Liver (tissue), 9 donors: ENCODE data around the gene MTA3. TPM values are rescaled to one million over a fixed set of nuclear protein-coding genes. Genes with fewer than 3 reads are reported as not detected.
"Not testable (repeated sequence)": the region's sequence is repeated elsewhere in the genome, so short reads cannot be mapped to it uniquely, and the experiment has no call there.

Source experiments
- DNase-seq: peaks from one replicate; pipeline ENCODE4 v3.0.0-alpha.2; 2017; ENCODE audit warnings: low spot score
- H3K27ac ChIP-seq, 2 donors: one replicate each; pipeline ENCODE4 v1.7.0; 2013; ENCODE audit warnings: inconsistent platforms in 2 of 2, low read length in 2 of 2, control low read depth in 1 of 2, low read depth in 1 of 2, mild to moderate bottlenecking in 1 of 2
- H3K27me3 ChIP-seq, 4 donors: one replicate each; pipeline versions ENCODE4 v1.6.1 to v1.7.0; 2013; ENCODE audit warnings: low read length in 3 of 4, inconsistent platforms in 1 of 4, mild to moderate bottlenecking in 1 of 4, moderate library complexity in 1 of 4; ENCODE audit not compliant: control insufficient read depth in 4 of 4, insufficient read depth in 4 of 4
- H3K36me3 ChIP-seq, 4 donors: one replicate each; pipeline versions ENCODE4 v1.6.1 to v1.7.0; 2013; ENCODE audit warnings: low read length in 3 of 4, mild to moderate bottlenecking in 3 of 4, low read depth in 1 of 4, moderate library complexity in 1 of 4; ENCODE audit not compliant: control insufficient read depth in 4 of 4, insufficient read depth in 3 of 4
- H3K4me1 ChIP-seq, 4 donors: one replicate each; pipeline versions ENCODE4 v1.6.1 to v1.7.0; 2013; ENCODE audit warnings: low read length in 3 of 4, mild to moderate bottlenecking in 3 of 4, moderate library complexity in 1 of 4; ENCODE audit not compliant: control insufficient read depth in 4 of 4, insufficient read depth in 4 of 4
- H3K4me3 ChIP-seq, 3 donors: one replicate each; pipeline versions ENCODE4 v1.6.1 to v1.7.0; 2013; ENCODE audit warnings: low read length in 3 of 3, control low read depth in 1 of 3, low read depth in 1 of 3, mild to moderate bottlenecking in 1 of 3
- H3K9ac ChIP-seq, 2 donors: one replicate each; pipeline ENCODE4 v1.7.0; 2013; ENCODE audit warnings: low read length in 2 of 2, mild to moderate bottlenecking in 2 of 2, moderate library complexity in 2 of 2, control low read depth in 1 of 2, low read depth in 1 of 2
- H3K9me3 ChIP-seq, 4 donors: one replicate each; pipeline versions ENCODE4 v1.6.1 to v1.7.0; 2013; ENCODE audit warnings: low read length in 3 of 4; ENCODE audit not compliant: control insufficient read depth in 4 of 4
- ATF3 ChIP-seq: IDR thresholded peaks from 2 replicates; pipeline ENCODE4 v1.6.1; 2016; ENCODE audit warnings: antibody characterized with exemption
- EGR1 ChIP-seq, 2 donors: IDR thresholded peaks; 2 replicates each; pipeline ENCODE4 v1.6.1; 2016 to 2018; ENCODE audit warnings: antibody characterized with exemption in 2 of 2, low read depth in 2 of 2
- FOXA1 ChIP-seq: IDR thresholded peaks from 2 replicates; pipeline ENCODE4 v1.6.1; 2016; ENCODE audit warnings: antibody characterized with exemption
- FOXA2 ChIP-seq: IDR thresholded peaks from 2 replicates; pipeline ENCODE4 v1.6.1; 2016; ENCODE audit warnings: antibody characterized with exemption
- GABPA ChIP-seq, 2 donors: IDR thresholded peaks in 1 of 2; conservative IDR thresholded peaks in 1 of 2; 2 replicates each; pipeline ENCODE4 v1.6.1; 2016; ENCODE audit warnings: antibody characterized with exemption in 2 of 2, mild to moderate bottlenecking in 1 of 2, moderate library complexity in 1 of 2
- HNF4A ChIP-seq, 2 donors: conservative IDR thresholded peaks; 2 replicates each; pipeline ENCODE4 v1.6.1; 2016; ENCODE audit warnings: antibody characterized with exemption in 2 of 2, mild to moderate bottlenecking in 2 of 2
- HNF4G ChIP-seq: IDR thresholded peaks from 2 replicates; pipeline ENCODE4 v1.6.1; 2016; ENCODE audit warnings: antibody characterized with exemption
- JUND ChIP-seq, 2 donors: IDR thresholded peaks; 2 replicates each; pipeline ENCODE4 v1.6.1; 2016; ENCODE audit warnings: antibody characterized with exemption in 2 of 2
- MAX ChIP-seq: IDR thresholded peaks from 2 replicates; pipeline ENCODE4 v1.6.1; 2016; ENCODE audit warnings: antibody characterized with exemption
- NR2F2 ChIP-seq: IDR thresholded peaks from 2 replicates; pipeline ENCODE4 v1.6.1; 2016; ENCODE audit warnings: antibody characterized with exemption
- RAD21 ChIP-seq, 2 donors: IDR thresholded peaks; 2 replicates each; pipeline ENCODE4 v1.6.1; 2016; ENCODE audit warnings: antibody characterized with exemption in 2 of 2, mild to moderate bottlenecking in 2 of 2
- REST ChIP-seq: IDR thresholded peaks from 2 replicates; pipeline ENCODE4 v1.6.1; 2016; ENCODE audit warnings: antibody characterized with exemption, mild to moderate bottlenecking
- RXRA ChIP-seq, 2 donors: IDR thresholded peaks; 2 replicates each; pipeline ENCODE4 v1.6.1; 2017 to 2018; ENCODE audit warnings: antibody characterized with exemption in 2 of 2, mild to moderate bottlenecking in 1 of 2
- SP1 ChIP-seq: IDR thresholded peaks from 2 replicates; pipeline ENCODE4 v1.6.1; 2018; ENCODE audit warnings: antibody characterized with exemption, mild to moderate bottlenecking
- TAF1 ChIP-seq: conservative IDR thresholded peaks from 2 replicates; pipeline ENCODE4 v1.6.1; 2016; ENCODE audit warnings: antibody characterized with exemption, mild to moderate bottlenecking
- YY1 ChIP-seq: IDR thresholded peaks from 2 replicates; pipeline ENCODE4 v1.6.1; 2016; ENCODE audit warnings: antibody characterized with exemption, mild to moderate bottlenecking
- ZBTB33 ChIP-seq: IDR thresholded peaks from 2 replicates; pipeline ENCODE4 v1.6.1; 2016; ENCODE audit warnings: antibody characterized with exemption
- WGBS: extraction: QIAGEN DNeasy Blood & Tissue Kit; methylation state at CpG from one replicate; pipeline ENCODE4 v1.1.7; 2013; 5-methylcytosine and 5-hydroxymethylcytosine counted together
- polyA plus RNA-seq, 2 donors: library from polyadenylated mRNA; stranded (reverse) in 1 of 2; unstranded in 1 of 2; fragments of 200-250 nt in 1 of 2; fragments of >200 nt in 1 of 2; fragmentation: Nextera tagmentation in 1 of 2; extraction: Ambion mirVana in 1 of 2; gene quantifications; one replicate each; pipeline versions ENCODE4 v1.2.1 to v1.2.3, GENCODE V29; 2013 to 2015
- total RNA-seq, 2 donors: library from RNA; depleted of rRNA; stranded (reverse); fragments of >200 nt; gene quantifications; one replicate each; pipeline ENCODE4 v1.2.3, GENCODE V29; 2014
- donor health status: healthy.
- donor health status: healthy.
- donor health status: healthy.
- donor health status: healthy.
- donor health status: healthy.

Gene MTA3
- total and polyA plus RNA-seq, 4 donors: 5.5 to 10.3 (median 6.8) TPM

- Histone ChIP-seq H3K27ac (no peak overlapping the region), H3K9me3 (no peaks in the 10 kb centered on the region), H3K4me1 (no peaks in the 10 kb centered on the region), H3K4me3 (no peak overlapping the region), H3K36me3 (no peaks in the 10 kb centered on the region), H3K27me3 (no peaks in the 10 kb centered on the region), H3K9ac (no peak overlapping the region)
- TF ChIP-seq FOXA2: no peak
- TF ChIP-seq ATF3: no peak
- no peak for TF ChIP-seq REST
- TF ChIP-seq RXRA (IDR thresholded peaks at IDR 0.05): no peak
- TF ChIP-seq FOXA1: no peak
- no peak for TF ChIP-seq GABPA (IDR thresholded peaks at IDR 0.05 in 1 of 2, conservative IDR thresholded peaks at IDR 0.05 in 1 of 2)
- TF ChIP-seq SP1: no peak
- no peak for TF ChIP-seq JUND (IDR thresholded peaks at IDR 0.05)
- no peak for TF ChIP-seq HNF4G
- TF ChIP-seq NR2F2: no peak
- no peak for TF ChIP-seq ZBTB33
- TF ChIP-seq HNF4A (conservative IDR thresholded peaks at IDR 0.05): no peak
- DNase-seq: no peak
- WGBS: 59% methylated on average over 5 of the region's 5 CpGs
These were observed 11.1 kb upstream of the MTA3 start for GRCh38 chr2:42557306-42557705.

GRCh38 chr2:42558827-42559226 lies 9.6 kb upstream of the MTA3 start:
- Histone ChIP-seq H3K27me3 (no peaks in the 10 kb centered on the region), H3K27ac (no peak overlapping the region), H3K4me3 (no peak overlapping the region), H3K9ac (no peak overlapping the region), H3K36me3 (no peaks in the 10 kb centered on the region), H3K9me3 (no peaks in the 10 kb centered on the region), H3K4me1 (peaks cover 0 to 4% (median 0%) of the 10 kb centered on the region in 4 donors)
- 83% methylated on average over 3 of the region's 3 CpGs for WGBS
- DNase-seq: no peak
- TF ChIP-seq NR2F2 (no peak), HNF4G (peak; percentile 13), HNF4A (conservative IDR thresholded peaks at IDR 0.05) (peak; percentile 48 to 57), YY1 (no peak), GABPA (IDR thresholded peaks at IDR 0.05 in 1 of 2, conservative IDR thresholded peaks at IDR 0.05 in 1 of 2) (no peak), FOXA1 (no peak), TAF1 (no peak), FOXA2 (no peak), EGR1 (IDR thresholded peaks at IDR 0.05; ENCODE audit: low read depth in 2 of 2) (no peak), RXRA (IDR thresholded peaks at IDR 0.05) (no peak), MAX (no peak), ZBTB33 (no peak), REST (no peak), RAD21 (IDR thresholded peaks at IDR 0.05) (peak; percentile 13 to 34)

- WGBS: 93% methylated on average over 13 of the region's 13 CpGs
- DNase-seq, H3K4me3 ChIP-seq: not testable (repeated sequence)
These were observed 8.3 kb upstream of the MTA3 start for GRCh38 chr2:42560133-42560532.

More at GRCh38 chr2:42560133-42560532, 8.3 kb upstream of the MTA3 start:
- H3K36me3 ChIP-seq, H3K27me3 ChIP-seq, H3K9me3 ChIP-seq, H3K9ac ChIP-seq, H3K4me1 ChIP-seq, H3K27ac ChIP-seq: not testable (repeated sequence)
